ENCODE results near the gene HOXA2.

Gene HOXA2

GRCh38 chr7:27124902-27125689 is 22.6 kb upstream of the HOXA2 start:
- DNase-seq: no peak

- no peak for DNase-seq
These were observed 21.8 kb upstream of the HOXA2 start for GRCh38 chr7:27124096-27124901.

- no peak for DNase-seq
These were observed 21.1 kb upstream of the HOXA2 start for GRCh38 chr7:27123477-27124053.

GRCh38 chr7:27123007-27123476 is 20.6 kb upstream of the HOXA2 start:
- no peak for DNase-seq

- no peak for DNase-seq
These were observed 19.8 kb upstream of the HOXA2 start for GRCh38 chr7:27122077-27122910.

GRCh38 chr7:27121684-27122076 is 19.2 kb upstream of the HOXA2 start:
- DNase-seq: no peak

- no peak for DNase-seq
These were observed 17.0 kb upstream of the HOXA2 start for GRCh38 chr7:27119412-27119911.

GRCh38 chr7:27118580-27118979 is 16.1 kb upstream of the HOXA2 start:
- no peak for DNase-seq

- peak; percentile 27 for DNase-seq
These were observed 15.5 kb upstream of the HOXA2 start for GRCh38 chr7:27117887-27118491.

GRCh38 chr7:27116962-27117886 is 14.7 kb upstream of the HOXA2 start:
- peak; percentile 64 for DNase-seq

- no peak for DNase-seq
These were observed 13.8 kb upstream of the HOXA2 start for GRCh38 chr7:27116031-27116961.

- peak; percentile 37 for DNase-seq
These were observed 12.9 kb upstream of the HOXA2 start for GRCh38 chr7:27115221-27116026.

GRCh38 chr7:27114881-27115220 is 12.4 kb upstream of the HOXA2 start:
- DNase-seq: no peak

- no peak for DNase-seq
These were observed 11.7 kb upstream of the HOXA2 start for GRCh38 chr7:27113991-27114769.

GRCh38 chr7:27112955-27113949 is 10.8 kb upstream of the HOXA2 start:
- DNase-seq: peak; percentile 86

GRCh38 chr7:27112361-27112760 is 9.9 kb upstream of the HOXA2 start:
- no peak for DNase-seq

GRCh38 chr7:27111751-27112277 is 9.3 kb upstream of the HOXA2 start:
- DNase-seq: no peak
